GM12878 (cell line): ENCODE results near the gene SHMT2. TPM values are rescaled to one million over a fixed set of nuclear protein-coding genes. Genes with fewer than 3 reads are reported as not detected.
A peak's percentile ranks its signal among the peaks of the same experiment; 100 is the strongest.

Experiments used
- ATAC-seq: fragments of 200-7000 bp; cut with Tn5 transposase; 3 replicates; pipeline ENCODE4 v1.9.1; 2020; ENCODE audit warnings: mild to moderate bottlenecking, moderate library complexity
- BruUV-seq: library from RNA; stranded (reverse); fragments of 400-500 nt; replicated peaks from 2 replicates; lab custom pipeline; 2021; lab: Mats Ljungman, UMichigan
- CTCF ChIA-PET: fragments of 300-600 bp; sonication (Branson Sonifier 250); formaldehyde crosslinking; extraction: SDS; loops from one replicate; lab custom pipeline; 2021; ENCODE audit warnings: inconsistent platforms; lab: Yijun Ruan, JAX
- POLR2A ChIA-PET: fragments of 350-600 bp; formaldehyde crosslinking; extraction: SDS; loops from one replicate; lab custom pipeline; 2021; ENCODE audit warnings: inconsistent platforms; lab: Charles Lee
- RAD21 ChIA-PET: fragments of 300-600 bp; sonication (Branson Sonifier 250); formaldehyde crosslinking; loops from one replicate; lab custom pipeline; 2023; ENCODE audit warnings: antibody characterized with exemption; ENCODE audit not compliant: unreplicated experiment; lab: Charles Lee
- SMC1A ChIA-PET: fragments of 300-600 bp; sonication (Branson Sonifier 250); formaldehyde crosslinking; loops from one replicate; lab custom pipeline; 2023; ENCODE audit not compliant: unreplicated experiment, uncharacterized antibody; lab: Charles Lee
- DNase-seq: peaks from one replicate; pipeline ENCODE4 v3.0.0-alpha.2; 2011; ENCODE audit warnings: low read depth, low spot score
- FAIRE-seq: peaks from 3 replicates; lab custom pipeline; 2011; peaks lifted over from hg19 to GRCh38; lab: Jason Lieb, UNC
- H2AFZ ChIP-seq: 2 replicates; pipeline ENCODE4 v1.6.0; 2011; ENCODE audit warnings: low read depth, low read length, control low read depth; ENCODE audit not compliant: control insufficient read depth
- H3K27ac ChIP-seq: 2 replicates; pipeline ENCODE4 v1.5.1; 2011; ENCODE audit warnings: control low read depth; ENCODE audit not compliant: control insufficient read depth, insufficient read depth
- H3K27me3 ChIP-seq, 2 experiments: replicated peaks in 1 of 2; 2 replicates each; pipeline versions ENCODE4 v1.6.0 to v1.6.1; 2011; ENCODE audit warnings: low read length in 1 of 2; ENCODE audit not compliant: control insufficient read depth in 2 of 2, insufficient read depth in 2 of 2
- H3K36me3 ChIP-seq, 2 experiments: 2 replicates each; pipeline ENCODE4 v1.5.1; 2011; ENCODE audit warnings: low read length in 1 of 2; ENCODE audit not compliant: control insufficient read depth in 2 of 2, insufficient read depth in 2 of 2
- H3K4me1 ChIP-seq: 2 replicates; pipeline ENCODE4 v1.6.1; 2011; ENCODE audit warnings: mild to moderate bottlenecking, low read length, moderate library complexity, mixed read lengths; ENCODE audit not compliant: control insufficient read depth, insufficient read depth
- H3K4me2 ChIP-seq: 2 replicates; pipeline ENCODE4 v1.6.0; 2011; ENCODE audit warnings: control low read depth; ENCODE audit not compliant: control insufficient read depth, insufficient read depth
- H3K4me3 ChIP-seq: fragments of 200-600 bp; sonication (generic); 2 replicates; pipeline ENCODE4 v1.5.1; 2016
- H3K79me2 ChIP-seq: 2 replicates; pipeline ENCODE4 v1.6.0; 2011; ENCODE audit warnings: low read length; ENCODE audit not compliant: control insufficient read depth, insufficient read depth
- H3K9ac ChIP-seq: 2 replicates; pipeline ENCODE4 v1.8.0; 2011; ENCODE audit warnings: low read length, control low read depth, mixed read lengths; ENCODE audit not compliant: control insufficient read depth, insufficient read depth
- H3K9me3 ChIP-seq: replicated peaks from 3 replicates; pipeline ENCODE4 v1.5.1; 2011; ENCODE audit warnings: mild to moderate bottlenecking, low read length; ENCODE audit not compliant: control insufficient read depth, insufficient read depth
- H4K20me1 ChIP-seq: 2 replicates; pipeline ENCODE4 v1.6.0; 2011; ENCODE audit not compliant: control insufficient read depth, insufficient read depth
- ATF3 ChIP-seq: IDR thresholded peaks from 2 replicates; pipeline ENCODE4 v1.6.1; 2011; ENCODE audit warnings: low read depth, mild to moderate bottlenecking, low read length, moderate library complexity, borderline replicate concordance; ENCODE audit errors: extremely low read depth
- ATF7 ChIP-seq: fragments of 450-650 bp; IDR thresholded peaks from 2 replicates; pipeline ENCODE4 v1.6.1; 2016; ENCODE audit warnings: low read depth, mild to moderate bottlenecking
- ETV6 ChIP-seq, 2 experiments: fragments of 450-650 bp in 1 of 2; IDR thresholded peaks in 1 of 2; conservative IDR thresholded peaks in 1 of 2; 2 replicates each; pipeline ENCODE4 v1.6.1; 2014; ENCODE audit warnings: antibody characterized with exemption in 1 of 2, borderline replicate concordance in 1 of 2, low read depth in 1 of 2, mild to moderate bottlenecking in 1 of 2, moderate library complexity in 1 of 2
- JUNB ChIP-seq: IDR thresholded peaks from 2 replicates; pipeline ENCODE4 v1.6.1; 2016; ENCODE audit warnings: antibody characterized with exemption, mild to moderate bottlenecking
- PKNOX1 ChIP-seq: fragments of 450-650 bp; IDR thresholded peaks from 2 replicates; pipeline ENCODE4 v1.6.1; 2016; ENCODE audit warnings: mild to moderate bottlenecking
- POLR2A ChIP-seq: IDR thresholded peaks from 2 replicates; pipeline ENCODE4 v1.6.1; 2011; ENCODE audit warnings: low read depth, mild to moderate bottlenecking, low read length
- RAD21 ChIP-seq: IDR thresholded peaks from 2 replicates; pipeline ENCODE4 v1.6.1; 2011; ENCODE audit warnings: mild to moderate bottlenecking, low read depth, low read length, moderate library complexity; ENCODE audit not compliant: insufficient read depth
- RCOR1 ChIP-seq: conservative IDR thresholded peaks from 2 replicates; pipeline ENCODE4 v1.6.1; 2012; ENCODE audit warnings: low read depth, low read length, improper control_type of control experiment
- ZNF687 ChIP-seq: fragments of 450-650 bp; IDR thresholded peaks from 2 replicates; pipeline ENCODE4 v1.6.1; 2017; ENCODE audit warnings: mild to moderate bottlenecking, moderate library complexity
- WGBS: methylation state at CpG from one replicate; pipeline ENCODE4 v1.1.6; 2016; ENCODE audit warnings: low lambda C conversion rate; ENCODE audit not compliant: insufficient replicate concordance, insufficient coverage; ENCODE audit errors: missing lambda C conversion rate; 5-methylcytosine and 5-hydroxymethylcytosine counted together
- in situ Hi-C: fragments of 300-500 bp; cut with MboI; formaldehyde crosslinking; loops from 9 replicates; pipeline ENCODE4 v1.14.3; 2018; ENCODE audit warnings: mixed read lengths
- intact Hi-C: fragments of 100-400 bp; cut with micrococcal nuclease; formaldehyde crosslinking; loops from one replicate; pipeline ENCODE4 v1.14.2; 2022; ENCODE audit not compliant: unreplicated experiment
- polyA plus RNA-seq, 11 experiments: library from polyadenylated mRNA; depleted of rRNA in 4 of 11; unstranded in 6 of 11; stranded (reverse) in 5 of 11; fragments of >200 nt; fragmentation: Nextera tagmentation in 4 of 11; fragmentation: Illumina TruSeq in 1 of 11; extraction: Ambion mirVana in 4 of 11; extraction: Trizol in 1 of 11; gene quantifications; 1 replicate in 1 of 11; 2 replicates in 10 of 11; pipeline versions ENCODE4 v1.2.1 to v1.2.3, GENCODE V29; 2011 to 2016; ENCODE audit warnings: inconsistent platforms in 2 of 11, missing spikeins in 2 of 11, low read depth in 1 of 11
- total RNA-seq, 4 experiments: library from RNA; depleted of rRNA in 3 of 4; stranded (reverse); fragments of >200 nt in 3 of 4; fragmentation: Illumina TruSeq in 1 of 4; extraction: Trizol in 1 of 4; gene quantifications; 2 replicates each; pipeline versions ENCODE4 v1.2.1 to v1.2.3, GENCODE V29; 2013 to 2021
- TF ChIP-seq, protein P1 (sequence below): fragments of 450-650 bp; IDR thresholded peaks from 2 replicates; pipeline ENCODE4 v1.6.1; 2017; ENCODE audit warnings: mild to moderate bottlenecking, low read depth, inconsistent platforms; ENCODE audit not compliant: poor library complexity, severe bottlenecking

Gene SHMT2
- total and polyA plus RNA-seq, 10 of the 15 experiments (the other 5 are each of a cell fraction or from before 2014, with no cell fraction given): 57.0 to 292 (median 186) TPM

- Histone ChIP-seq H3K27ac (peak overlapping the region; percentile 61), H3K4me1 (peaks cover 12% of the 10 kb centered on the region), H3K9me3 (no peaks in the 10 kb centered on the region), H4K20me1 (no peaks in the 10 kb centered on the region), H3K27me3 (no peaks in the 10 kb centered on the region), H2AFZ (peak overlapping the region; percentile 27; the same call in 1 of the 2 replicates), H3K9ac (0 out of 2 replicates have a peak overlapping the region, but pooled peaks have one; percentile 6), H3K4me3 (no peak overlapping the region), H3K79me2 (no peaks in the 10 kb centered on the region), H3K36me3 (peaks cover 0 to 9% of the 10 kb centered on the region in 2 experiments; a peak in 1 of 4 replicates), H3K4me2 (peak overlapping the region; percentile 36)
- ChIA-PET SMC1A (interaction anchor here (0.7 to 1.5 kb wide), 4 partner anchors 13 to 175 kb away, joined by 3 to 6 read pairs (median 3); no protein-coding TSS in a partner anchor), CTCF (interaction anchor here (0.7 to 3.9 kb wide), 5 partner anchors 38 to 644 kb away, joined by 3 to 25 read pairs (median 5); partner anchors contain the start of genes GLI1 and INHBE), RAD21 (interaction anchor here (0.6 to 1.8 kb wide), 5 partner anchors 31 to 184 kb away, joined by 3 to 12 read pairs (median 3); no protein-coding TSS in a partner anchor), POLR2A (interaction anchor here (0.5 to 2.0 kb wide), 6 partner anchors 9 to 197 kb away, joined by 3 to 13 read pairs (median 5); partner anchors contain the start of gene INHBE)
- in situ Hi-C loops (no loop called here), intact Hi-C loops (no loop called here)
- WGBS: 38% methylated on average over 9 of the region's 9 CpGs
- ATAC-seq (peak; percentile 99), DNase-seq (peak; percentile 74), FAIRE-seq (peak; percentile 99)
- BruUV-seq: no TSS peak
- TF ChIP-seq ATF3 (peak; percentile 10; the same call in 1 of the 2 replicates), RAD21 (no peak), JUNB (peak; percentile 72), RCOR1 (0 out of 2 replicates have a peak, but pooled peaks have one; percentile 35), POLR2A (peak; percentile 79), ATF7 (peak; percentile 93), ETV6 (conservative IDR thresholded peaks at IDR 0.05 in 1 of 2, IDR thresholded peaks at IDR 0.05 in 1 of 2; ENCODE audit: borderline replicate concordance in 1 of 2, low read depth in 1 of 2) (no peak), PKNOX1 (peak; percentile 87), ZNF687 (peak; percentile 34; the same call in 1 of the 2 replicates)
- TF ChIP-seq, protein P1, sequence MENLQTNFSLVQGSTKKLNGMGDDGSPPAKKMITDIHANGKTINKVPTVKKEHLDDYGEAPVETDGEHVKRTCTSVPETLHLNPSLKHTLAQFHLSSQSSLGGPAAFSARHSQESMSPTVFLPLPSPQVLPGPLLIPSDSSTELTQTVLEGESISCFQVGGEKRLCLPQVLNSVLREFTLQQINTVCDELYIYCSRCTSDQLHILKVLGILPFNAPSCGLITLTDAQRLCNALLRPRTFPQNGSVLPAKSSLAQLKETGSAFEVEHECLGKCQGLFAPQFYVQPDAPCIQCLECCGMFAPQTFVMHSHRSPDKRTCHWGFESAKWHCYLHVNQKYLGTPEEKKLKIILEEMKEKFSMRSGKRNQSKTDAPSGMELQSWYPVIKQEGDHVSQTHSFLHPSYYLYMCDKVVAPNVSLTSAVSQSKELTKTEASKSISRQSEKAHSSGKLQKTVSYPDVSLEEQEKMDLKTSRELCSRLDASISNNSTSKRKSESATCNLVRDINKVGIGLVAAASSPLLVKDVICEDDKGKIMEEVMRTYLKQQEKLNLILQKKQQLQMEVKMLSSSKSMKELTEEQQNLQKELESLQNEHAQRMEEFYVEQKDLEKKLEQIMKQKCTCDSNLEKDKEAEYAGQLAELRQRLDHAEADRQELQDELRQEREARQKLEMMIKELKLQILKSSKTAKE: peak; percentile 11
Measured at GRCh38 chr12:57280211-57281062, 50.9 kb downstream of the SHMT2 start.
